GM19452 (cell line): ENCODE data around the gene ELK1.
"Not testable (repeated sequence)": the region's sequence is repeated elsewhere in the genome, so short reads cannot be mapped to it uniquely, and the experiment has no call there.

Source experiments
- ATAC-seq: cut with Tn5 transposase; IDR thresholded peaks from one replicate; pipeline ENCODE4 v1.9.1; 2021; ENCODE audit not compliant: unreplicated experiment

The ELK1 gene

DNA sequence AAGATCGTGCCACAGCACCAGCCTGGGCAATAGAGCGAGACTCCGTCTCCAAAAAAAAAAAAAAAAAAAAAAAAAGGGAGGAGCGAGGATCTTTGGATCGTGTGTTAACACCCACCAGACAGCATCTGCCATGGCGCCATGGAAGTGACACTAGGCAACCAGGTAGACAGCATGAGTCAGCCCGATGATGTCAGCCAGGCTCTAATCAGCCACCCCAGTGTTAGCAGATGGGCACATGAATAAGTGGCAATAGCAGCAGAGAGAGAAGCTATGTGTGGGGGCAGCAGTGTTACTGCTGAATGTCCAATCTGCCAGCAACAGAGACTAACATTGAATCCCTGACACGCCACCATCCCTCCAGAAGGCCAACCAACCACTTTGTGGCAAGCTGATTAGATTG is 37.3 kb downstream of the ELK1 start:
- ATAC-seq: no peak

DNA sequence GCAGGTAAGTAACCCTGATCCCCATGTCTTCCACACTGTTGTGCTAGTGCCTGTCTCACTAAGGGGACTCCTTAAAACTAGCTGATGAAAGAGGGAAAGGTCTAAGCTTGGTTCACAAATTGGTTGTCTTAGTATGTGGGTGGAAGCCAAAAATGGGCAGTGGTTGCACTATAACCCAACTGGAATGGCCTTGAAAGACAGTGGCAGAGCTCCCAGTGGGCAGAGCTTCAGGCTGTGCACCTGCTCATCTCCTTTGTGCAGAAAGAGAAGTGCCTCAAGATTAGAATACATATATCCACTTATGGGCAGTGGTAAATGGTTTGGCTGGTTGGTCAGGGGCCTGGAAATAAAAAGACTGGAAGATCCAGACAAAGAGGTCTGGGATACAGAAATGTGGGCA is 37.9 kb downstream of the ELK1 start:
- no peak for ATAC-seq

DNA sequence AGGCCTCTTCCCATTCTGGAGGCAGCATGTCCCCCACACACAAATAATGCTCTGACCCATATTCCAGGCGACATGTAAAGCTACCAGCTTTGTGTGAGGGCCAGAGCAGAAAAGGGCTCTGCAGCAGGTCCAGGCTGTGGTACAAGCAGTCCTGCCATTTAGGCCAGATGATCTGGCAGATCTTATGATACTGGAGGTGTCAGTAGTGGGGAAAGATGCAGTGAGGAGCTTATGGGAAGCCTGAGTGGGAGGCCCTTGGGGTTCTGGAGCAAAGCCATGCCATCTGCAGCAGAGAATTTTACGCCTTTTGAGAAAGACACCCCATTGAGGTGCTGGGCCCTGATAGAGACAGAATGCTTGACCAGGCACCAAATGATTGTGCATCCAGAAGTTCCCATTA is 38.4 kb downstream of the ELK1 start:
- no peak for ATAC-seq

DNA sequence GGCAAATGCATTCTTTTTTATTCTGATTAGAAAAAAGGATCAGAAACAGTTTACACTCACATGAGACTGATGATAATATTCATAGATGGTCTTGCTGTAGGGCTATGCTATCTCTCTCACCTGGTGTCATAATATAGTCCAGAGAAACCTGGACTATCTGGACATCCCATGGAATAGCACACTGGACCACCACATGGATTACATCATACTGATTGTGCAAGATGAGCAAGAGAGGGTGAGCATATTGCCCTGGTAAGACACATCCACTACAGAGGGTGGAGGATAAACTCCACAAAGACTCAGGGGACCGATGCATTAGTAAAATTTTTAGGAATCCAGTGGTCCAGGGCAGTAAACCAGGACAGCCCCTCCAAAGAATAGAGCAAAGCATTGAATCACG is 38.9 kb downstream of the ELK1 start:
- ATAC-seq: no peak

DNA sequence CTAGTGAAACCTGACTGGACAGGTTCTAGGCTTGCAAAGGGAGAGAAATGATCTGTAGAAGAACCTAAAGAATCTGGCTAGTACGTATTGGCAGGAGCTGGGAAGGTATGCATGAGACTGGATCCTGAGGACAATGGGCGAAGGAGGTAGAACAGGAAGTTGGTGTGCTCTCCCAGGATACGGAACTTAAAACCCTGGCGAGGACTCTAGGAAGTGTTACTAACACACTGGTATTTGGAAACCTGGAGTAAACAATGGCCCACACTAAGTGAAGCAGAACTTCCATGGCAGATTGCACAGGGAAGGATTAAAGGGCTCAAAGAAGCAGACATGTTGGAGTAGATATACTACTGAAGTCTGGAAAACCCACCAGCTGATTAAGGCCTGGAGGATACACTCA is 39.9 kb downstream of the ELK1 start:
- no peak for ATAC-seq

DNA sequence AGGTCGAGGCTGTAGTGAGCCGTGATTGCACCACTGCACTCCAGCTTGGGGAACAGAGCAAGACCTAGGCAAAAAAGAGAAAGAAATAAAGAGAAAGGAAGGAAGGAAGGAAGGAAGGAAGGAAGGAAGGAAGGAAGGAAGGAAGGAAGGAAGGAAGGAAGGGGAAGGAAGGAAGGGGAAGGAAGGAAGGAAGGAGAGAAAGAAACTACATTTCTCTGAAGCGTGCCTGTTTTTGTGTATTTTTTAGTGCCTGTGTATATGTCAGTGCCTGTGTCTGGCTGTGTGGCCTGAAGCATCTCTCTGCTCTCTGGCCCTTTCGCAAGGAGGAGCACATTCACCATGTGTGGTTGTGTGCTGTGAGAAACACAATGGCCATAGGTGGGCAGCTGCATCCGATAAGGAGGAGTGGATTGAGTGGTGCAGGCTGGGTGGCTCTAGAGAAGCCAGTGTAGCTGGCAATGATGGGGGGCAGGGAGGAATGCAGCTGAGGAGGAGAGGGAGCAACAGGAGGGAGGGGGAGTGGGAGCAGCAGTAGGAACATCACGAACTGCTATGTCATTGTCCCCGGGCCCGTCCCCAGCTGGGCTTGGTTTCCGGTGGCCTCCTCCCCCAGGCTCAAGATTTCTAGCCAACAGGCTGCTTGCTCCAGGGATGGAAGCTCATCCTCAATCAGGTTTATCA is 42.1 kb downstream of the ELK1 start:
- no peak for ATAC-seq

DNA sequence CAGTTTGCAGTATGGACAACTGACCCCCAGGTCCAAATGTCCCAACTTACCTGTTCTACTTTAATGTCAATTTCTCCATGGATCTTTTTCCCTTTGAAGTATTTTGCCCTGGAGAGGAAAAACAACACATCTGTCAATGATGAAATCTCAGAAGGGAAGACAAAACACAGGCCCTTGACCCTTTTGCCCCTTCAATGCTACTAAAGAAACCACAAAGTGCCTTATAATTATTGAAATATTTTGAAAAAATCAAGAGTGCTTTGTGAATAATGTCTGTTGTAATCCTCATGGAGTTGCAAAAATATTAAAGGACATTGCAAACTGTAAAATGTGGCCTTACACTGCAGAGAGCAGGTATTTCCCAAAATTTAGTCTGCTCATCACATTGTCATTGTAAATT is 43.3 kb downstream of the ELK1 start:
- ATAC-seq: no peak

DNA sequence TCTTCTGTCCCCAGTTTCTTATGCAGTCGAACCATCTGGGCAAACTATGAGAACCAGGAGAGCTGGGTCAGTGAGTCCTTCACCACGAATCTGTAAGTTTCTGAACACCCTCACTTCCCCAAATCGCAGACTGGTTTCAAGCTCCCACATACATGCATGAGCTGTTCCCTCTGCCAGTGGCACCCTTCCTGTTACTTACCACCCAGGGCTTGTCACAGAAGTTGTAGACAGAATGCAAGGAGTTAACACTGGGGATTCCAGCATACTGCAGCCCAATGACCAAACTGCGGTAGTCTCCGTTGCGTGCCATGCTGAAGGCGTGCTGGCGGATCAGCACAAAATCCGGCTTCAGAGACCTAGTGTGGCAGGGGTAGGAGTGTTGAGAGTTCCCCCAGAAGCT is 45.3 kb downstream of the ELK1 start:
- ATAC-seq: no peak

DNA sequence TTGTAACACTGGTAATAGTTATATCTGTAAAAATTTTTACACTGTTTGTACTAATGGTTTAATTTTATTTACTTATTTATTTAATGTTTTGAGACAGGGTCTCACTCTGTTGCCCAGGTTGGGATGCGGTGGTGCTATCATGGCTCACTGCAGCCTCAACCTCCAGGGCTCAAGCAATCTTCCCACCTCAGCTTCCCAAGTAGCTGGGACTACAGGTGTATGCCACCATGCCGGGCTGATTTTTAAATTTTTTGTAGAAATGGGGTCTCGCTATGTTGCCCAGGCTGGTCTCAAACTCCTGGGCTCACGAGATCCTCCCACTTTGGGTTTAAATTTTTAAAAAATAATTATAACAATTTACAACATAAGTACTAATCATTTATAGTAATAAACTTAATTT is 47.2 kb downstream of the ELK1 start:
- not testable (repeated sequence) for ATAC-seq

DNA sequence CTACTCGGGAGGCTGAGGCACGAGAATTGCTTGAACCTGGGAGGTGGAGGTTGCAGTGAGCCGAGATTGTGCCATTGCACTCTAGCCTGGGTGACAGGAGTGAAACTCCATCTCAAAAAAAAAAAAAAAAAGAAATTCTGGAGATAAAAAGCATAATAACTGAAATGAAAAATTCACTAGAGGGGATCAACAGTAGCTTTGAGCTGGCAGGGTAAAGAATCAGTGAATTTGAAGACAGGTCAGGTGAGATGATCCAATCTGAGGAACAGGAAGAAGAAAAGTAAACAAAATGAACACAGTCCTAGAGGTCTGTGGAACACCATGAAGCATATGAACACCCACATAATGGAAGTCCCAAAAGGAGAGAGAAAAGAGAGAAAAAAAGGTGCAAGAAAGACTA is 53.1 kb downstream of the ELK1 start:
- no peak for ATAC-seq

DNA sequence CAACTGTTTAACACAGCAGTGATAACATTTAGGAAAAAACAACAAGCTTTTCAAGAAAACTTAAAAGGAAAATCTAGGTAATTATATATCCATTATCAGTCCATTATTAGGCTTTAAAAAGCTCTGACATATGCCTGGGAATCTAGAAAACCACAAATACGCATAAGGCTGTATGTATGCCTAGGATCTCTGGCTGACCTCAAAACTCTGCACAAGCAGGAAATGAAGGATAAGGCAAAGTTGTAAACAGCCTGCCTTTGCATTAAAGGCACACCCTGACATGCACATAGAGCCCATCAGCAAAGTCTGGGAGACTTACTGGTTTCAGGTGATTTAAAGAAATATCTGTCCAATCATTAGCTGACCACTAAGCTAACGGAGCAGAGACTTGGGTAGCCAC is 54.1 kb downstream of the ELK1 start:
- ATAC-seq: no peak

DNA sequence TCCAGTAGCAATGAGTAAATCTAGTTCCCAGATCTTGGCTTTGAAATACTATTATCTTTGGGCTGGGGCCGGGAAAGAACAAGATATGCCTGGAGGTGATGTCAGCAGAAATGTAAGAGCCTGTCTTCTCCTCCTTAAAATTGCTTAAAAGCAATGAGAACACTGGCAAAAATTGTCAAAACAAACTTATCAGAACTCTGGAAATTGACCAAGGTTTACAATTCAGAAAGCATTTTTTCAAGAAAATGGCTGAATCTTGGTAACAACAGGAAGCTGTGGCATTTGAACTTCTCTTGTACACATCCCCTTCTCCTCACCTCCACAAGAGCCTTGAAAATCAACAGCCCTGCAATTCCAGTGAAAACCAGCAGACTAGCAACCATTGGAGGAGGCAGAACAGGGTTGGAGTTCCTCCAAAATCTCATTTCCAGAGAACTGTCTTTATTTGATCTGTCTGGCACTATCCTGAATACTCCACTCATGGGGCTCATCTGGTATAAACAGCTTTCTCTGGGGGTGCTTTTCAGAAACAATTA is 54.6 kb downstream of the ELK1 start:
- no peak for ATAC-seq

DNA sequence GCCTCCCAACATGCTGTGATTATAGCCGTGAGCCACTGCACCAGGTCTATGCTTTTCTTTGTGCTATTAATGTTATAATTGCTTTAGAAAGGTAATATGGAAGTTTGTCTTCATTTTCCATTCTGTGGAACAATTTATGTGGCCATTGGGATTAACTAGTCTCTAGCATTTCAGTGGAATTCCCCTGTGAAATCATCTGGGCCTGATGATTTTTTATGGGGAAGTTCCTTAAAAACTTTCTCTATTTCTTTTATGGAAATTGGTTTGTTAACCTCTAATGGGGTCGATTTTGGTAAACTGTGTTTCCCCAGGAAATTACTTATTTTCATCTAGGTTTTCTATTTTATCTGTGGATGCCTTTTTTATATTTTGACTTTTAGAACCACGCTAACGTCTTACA is 56.8 kb downstream of the ELK1 start:
- no peak for ATAC-seq

DNA sequence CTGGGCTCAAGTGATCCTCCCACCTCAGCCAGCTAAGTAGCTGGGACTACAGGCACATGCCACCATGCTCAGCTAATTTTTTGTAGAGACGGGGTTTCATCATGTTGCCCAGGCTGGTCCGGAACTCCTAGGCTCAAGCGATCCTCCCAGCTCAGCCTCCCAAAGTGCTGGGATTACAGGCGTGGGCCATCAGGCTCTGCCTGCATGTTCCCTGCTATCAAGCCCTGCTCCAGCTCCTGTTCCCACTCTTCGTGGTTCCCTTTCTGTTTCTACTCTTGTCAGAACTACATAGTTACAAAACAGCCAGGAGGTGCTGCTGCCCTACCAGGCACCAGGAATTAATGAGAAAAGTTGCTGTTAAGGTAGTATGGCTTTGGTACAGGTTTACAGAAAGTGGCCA is 59.4 kb downstream of the ELK1 start:
- ATAC-seq: no peak

DNA sequence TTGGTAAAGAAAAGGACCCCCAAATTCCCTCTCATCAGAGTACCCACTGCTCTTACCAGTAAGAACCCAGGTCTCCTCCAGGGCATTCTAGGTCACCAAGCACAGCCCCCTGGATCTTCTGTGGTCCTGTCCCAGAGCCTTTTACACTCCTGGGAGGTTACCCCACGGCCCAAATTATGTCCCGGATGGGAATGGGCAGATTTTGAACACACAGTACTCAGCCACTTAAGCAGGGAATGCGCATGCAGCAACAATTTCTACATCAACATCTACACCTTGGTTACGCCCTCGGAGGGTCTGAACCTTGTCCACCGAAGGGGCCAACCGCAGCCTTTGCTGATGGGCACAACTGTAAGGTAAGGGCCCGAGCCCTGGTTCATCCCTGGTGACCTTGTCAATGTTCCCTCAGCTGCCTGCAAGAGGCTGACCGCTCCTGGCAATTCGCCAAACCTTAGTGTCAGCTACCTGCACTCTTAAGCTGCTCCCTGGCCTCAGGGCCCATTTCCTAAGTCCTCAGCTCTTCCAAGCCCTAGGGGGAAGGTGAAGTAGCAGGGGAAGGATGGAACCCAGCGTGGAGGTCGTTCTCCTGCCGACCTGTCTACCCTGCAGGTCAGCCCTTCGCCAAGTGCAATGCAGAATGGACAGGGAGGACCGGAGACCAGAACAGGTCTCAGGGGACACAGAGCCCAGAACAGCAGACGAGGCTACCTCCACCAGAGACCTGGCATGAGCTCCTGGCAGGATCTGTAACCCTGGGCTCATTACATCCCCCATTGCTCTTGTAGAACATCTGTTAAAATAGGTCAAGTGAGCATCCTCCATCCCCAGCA is 62.2 kb downstream of the ELK1 start:
- no peak for ATAC-seq

DNA sequence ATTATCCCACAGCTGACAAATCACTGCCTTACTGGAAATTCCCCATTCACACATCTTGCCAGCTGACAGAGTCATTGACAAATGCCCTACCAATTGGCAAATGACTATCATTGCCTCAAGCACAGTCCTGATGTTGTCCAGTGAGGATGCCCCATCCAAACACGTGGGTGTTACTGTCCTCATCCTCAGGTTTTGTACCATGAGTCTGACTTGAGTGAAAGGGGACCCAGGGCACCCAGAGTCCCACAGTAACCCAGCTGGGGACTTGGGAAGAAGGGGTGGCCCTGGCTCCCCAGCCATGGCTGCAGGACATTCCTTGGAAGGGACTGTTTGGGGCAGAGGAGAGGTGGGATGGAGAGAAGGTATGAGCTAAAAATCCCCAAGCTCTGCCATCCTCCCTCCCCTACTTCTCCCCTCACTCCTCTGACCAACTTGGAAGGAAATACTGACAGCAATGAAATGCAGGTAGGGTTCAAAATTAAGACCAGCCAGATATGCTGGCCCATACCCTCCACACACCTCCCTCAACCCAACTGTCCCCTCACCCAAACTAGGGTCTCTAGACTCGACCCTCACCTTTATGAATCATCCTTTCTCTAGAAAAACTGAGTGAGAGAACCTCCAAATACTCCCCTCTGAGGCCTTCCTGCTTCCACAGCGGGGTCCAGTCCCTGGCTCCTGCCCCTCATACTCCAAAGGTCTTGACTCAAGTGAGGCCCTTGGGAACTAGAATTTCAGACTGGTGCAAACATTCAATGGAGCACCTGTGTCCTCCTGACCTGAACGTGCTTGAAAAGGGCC is 63.1 kb downstream of the ELK1 start:
- ATAC-seq: no peak

DNA sequence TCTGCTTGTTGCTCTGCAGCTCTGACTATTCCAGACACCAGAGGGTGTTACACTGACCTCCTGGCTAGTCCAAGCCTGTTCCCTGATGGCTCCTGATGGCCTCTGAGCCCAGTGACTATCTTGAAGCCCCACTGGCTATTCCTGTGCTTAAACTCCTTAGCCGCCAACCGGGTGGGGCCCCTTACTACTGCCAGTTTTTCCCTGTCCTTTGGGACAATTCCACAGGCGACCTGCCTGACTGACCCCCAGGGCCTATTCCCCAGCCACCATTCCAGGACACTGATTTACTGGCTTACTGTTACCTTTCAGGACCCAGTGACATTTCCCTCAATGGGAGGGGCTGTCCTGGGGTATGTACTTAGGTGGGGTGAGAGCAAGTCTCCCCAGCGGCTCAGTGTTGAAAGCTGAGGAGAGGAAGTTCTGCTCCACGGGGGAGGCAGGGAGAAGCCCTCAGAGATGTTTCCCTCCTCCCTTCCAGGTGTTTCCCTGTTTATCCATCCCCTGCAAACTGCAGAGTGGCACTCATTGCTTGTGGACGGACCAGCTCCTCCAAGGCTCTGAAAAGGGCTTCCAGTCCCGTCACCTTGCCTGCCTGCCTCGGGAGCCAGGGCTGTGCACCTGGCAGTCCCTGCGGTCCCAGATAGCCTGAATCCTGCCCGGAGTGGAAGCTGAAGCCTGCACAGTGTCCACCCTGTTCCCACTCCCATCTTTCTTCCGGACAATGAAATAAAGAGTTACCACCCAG is 64.1 kb downstream of the ELK1 start:
- no peak for ATAC-seq
